ENCODE measurements around the gene LIMA1.

LIMA1 gene

GRCh38 chr12:50214018-50214417, 69.3 kb downstream of the LIMA1 start:
- no peak for DNase-seq

DNA sequence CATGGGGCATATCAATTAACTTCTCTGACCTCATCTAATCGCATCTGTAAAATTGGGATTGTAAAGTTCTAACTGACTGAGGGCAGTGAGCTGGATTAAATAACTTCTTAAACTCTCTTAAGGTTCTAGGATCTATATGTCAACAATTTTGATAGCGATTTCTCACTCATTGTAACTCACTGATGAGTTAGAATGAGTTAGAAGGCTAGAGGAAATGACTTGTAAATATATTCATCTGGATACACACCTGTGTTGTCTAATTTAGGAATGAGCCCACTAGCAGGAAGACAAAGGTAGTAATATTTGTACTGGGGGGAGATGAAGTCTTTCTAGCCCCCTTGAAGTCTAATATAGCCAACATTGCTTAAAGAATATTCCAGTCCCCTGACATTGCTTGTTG, 69.9 kb downstream of the LIMA1 start:
- DNase-seq: no peak

DNA sequence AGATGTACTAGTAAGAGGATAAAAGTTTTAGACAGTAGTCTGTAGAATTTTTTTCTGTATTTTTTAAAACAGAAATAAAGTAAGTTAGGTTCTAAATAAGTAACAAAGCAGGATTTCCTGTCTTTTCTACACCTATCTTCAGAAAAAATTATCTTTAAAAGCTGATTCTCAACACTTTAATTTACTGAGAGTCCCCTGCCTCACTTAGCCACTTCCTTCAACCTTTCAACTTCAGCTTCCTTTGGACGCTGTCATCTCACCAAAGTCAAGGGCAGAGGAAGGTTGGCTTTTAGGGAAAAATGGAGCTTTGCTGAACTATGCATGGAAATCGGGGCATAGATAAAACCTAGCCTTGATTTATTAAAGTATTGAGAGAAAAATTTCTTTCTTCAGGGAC, 71.3 kb downstream of the LIMA1 start:
- no peak for DNase-seq

DNA sequence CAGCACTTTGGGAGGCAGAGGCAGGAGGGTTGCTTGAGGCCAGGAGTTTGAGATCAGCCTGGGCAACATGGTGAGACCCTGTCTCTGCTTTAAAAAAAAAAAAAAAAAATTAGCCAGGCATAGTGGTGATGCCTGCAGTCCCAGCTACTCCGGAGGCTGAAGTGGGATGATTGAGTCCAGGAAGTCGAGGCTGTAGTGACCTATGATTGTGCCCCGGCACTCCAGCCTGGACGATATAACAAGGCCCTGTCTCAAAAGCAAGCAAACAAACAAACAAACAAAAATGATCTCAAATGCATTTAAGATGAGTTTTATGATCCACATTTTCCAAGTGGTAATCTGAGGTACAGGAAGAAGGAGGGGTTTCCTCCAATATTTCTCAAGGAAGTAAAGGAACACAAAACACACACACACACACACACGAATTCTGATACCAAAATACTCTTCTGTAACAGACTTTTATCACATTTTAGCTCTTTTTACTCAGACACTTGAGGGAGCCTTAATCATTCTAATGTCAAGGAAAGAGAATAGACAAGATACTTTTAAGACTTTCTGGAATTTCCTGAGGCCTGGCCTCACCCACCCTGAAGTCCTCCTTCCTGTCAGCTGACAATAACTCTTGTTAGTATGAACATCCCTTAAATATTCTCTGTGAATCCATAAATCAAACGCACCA, 71.8 kb downstream of the LIMA1 start:
- DNase-seq: no peak

- DNase-seq: no peak
These were observed 75.9 kb downstream of the LIMA1 start for GRCh38 chr12:50207424-50207823.

GRCh38 chr12:50205648-50206047, 77.7 kb downstream of the LIMA1 start:
- no peak for DNase-seq

DNA sequence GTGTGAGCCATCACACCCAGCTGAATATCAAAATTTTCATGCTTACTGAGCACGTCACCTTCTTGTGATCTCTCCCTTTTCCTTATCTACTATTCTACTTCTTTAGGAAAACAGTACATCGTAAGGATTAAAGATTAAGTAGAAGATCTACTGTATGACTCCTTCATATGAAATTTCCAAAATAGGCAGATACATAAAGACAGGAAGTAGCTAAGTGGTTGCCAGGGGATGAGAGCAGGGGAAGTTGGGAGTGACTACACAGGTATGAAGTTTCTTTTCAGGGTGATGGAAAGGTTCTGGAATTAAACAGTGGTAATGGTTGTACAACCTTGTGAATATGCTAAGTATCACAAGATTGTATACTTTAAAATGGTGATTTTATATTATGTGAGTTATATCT, 79.6 kb downstream of the LIMA1 start:
- DNase-seq: no peak

- no peak for DNase-seq
These were observed 81.3 kb downstream of the LIMA1 start for GRCh38 chr12:50201987-50202521.

GRCh38 chr12:50200552-50201273, 82.6 kb downstream of the LIMA1 start:
- DNase-seq: no peak

GRCh38 chr12:50198829-50199228, 84.5 kb downstream of the LIMA1 start:
- no peak for DNase-seq

- no peak for DNase-seq
These were observed 86.0 kb downstream of the LIMA1 start for GRCh38 chr12:50197297-50197727.

- DNase-seq: no peak
These were observed 86.8 kb downstream of the LIMA1 start for GRCh38 chr12:50196537-50196936.

GRCh38 chr12:50195832-50196231, 87.5 kb downstream of the LIMA1 start:
- no peak for DNase-seq

DNA sequence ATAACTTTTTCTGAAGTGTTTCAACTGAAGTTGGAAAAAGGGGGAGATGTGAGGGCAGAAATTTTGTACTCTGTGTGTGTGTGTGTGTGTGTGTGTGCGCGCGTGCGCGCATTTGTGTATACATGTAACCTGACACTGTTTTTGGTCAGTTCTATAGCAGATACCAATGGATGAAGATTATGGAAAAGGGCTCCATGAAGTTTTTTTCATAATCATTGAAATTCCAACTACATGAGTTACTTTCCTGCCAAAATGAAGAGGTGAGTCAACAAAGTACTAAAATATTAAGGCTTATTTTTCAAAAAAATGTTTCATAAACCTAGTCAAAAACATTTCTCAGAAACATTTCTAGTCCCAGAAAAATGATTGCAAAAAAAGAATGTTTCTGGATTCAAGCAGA, 90.4 kb downstream of the LIMA1 start:
- DNase-seq: no peak

DNA sequence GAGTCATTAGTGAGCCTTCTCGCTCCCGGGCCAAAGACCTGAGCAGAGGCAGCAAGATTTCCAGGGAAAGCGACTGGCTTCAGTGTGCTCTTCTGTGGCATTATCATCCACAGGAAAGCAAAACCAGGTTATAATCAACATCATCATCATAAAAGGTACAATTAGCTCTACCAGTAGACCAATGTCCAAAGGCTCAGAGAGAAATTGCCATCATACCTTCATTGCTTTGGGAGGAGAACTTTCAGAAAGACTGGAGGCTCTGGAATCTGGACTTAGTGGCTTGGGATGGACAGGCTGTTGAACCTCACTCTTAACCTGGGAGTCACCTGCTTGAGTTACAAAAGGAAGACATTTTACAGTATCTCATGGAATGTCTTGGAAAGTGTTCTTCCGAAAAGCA, 91.1 kb downstream of the LIMA1 start:
- no peak for DNase-seq

GRCh38 chr12:50190859-50191258, 92.5 kb downstream of the LIMA1 start:
- DNase-seq: no peak

DNA sequence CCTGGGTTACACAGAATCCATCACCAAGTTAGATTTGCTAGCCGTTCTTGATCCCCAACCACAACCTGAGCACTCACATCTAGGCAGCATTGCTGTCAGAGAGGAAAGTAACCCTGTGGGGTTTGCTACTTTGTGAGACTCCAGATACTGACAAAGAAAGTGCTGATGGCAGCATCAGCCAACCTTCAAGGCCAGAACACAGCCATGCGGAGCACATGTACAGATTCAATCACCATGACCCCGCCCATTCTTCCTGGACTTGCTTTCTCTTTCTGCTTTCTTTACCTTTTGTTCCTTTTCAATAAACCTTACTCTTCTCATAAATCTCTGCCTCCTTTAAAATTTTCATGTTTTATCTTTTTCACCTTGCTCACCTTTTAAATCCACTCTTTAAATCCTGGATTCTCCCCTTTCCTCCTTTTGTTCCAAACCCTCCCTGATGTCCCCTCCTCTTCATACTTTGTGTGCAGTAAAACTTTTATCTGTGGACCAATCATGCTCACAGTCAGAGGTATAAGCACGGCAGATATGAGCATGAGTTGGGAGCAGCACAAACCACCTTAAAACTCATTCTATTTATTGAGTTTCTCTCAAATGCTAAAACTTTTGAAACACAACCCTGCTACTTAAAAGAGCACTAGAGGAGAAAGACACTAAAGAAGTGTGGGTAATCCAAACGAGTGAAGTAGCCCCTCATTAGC, 94.3 kb downstream of the LIMA1 start:
- DNase-seq: no peak

DNA sequence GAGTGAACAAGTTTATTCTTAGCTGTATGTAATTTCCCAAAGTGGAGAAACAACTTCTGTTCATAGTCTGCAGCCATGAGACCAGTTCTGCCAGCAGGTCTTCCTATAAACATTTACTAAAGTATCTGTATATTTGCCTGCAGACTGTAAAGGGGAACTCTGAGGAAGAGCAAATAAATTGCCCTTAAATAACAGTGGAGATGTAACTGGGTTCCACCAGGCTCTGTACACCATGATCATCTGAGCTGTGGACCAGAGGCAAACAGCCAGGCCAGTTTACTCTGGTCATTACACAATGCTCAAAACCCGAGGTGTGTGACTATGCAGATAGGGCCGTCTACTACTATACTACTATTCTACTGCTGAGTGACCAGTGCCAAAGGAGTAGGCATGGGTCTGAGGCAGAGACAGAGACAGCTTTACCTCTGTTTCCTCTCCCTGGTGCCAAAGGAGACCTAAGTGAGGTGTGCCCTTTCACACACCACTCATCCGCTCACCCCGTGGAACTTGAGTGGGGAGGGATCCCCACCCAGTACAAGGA, 95.0 kb downstream of the LIMA1 start:
- no peak for DNase-seq

DNA sequence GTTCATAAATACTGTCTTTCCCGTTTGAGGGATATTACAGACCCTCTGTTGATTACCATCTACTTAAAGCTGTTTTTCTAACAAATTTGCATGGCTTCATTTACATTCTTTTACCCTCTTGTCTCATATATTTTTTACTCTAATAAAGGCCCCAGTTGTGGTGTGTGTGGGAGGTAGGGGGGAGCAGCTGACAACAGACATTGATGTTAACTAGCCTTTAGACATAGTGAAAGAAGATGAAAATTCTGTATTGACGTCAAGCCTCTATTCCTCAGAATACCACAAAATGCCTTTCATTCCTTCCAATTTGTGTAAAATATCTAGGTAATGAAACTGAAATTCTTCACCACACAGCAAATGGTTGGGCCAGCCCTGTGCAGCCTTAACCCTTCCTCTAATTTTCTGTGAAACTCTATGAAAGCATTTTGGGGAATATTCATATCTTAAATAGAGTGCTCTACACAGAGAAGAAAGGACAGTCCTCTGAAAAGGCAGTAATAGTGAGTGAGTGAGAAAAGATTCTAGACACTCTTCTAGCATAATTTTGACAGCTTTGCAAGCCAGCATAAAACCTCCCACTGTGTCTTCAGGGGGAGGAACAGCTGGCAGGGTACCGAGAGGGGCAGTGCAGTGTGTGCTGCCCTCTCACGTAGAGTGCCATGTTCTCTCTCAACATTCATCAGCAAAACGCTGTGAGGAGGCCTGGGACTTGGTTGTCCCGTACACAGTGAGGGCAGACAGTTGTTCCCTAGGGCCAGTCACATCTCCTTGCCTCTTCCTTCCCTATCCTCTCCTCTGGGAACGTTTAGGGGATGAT, 96.0 kb downstream of the LIMA1 start:
- no peak for DNase-seq

GRCh38 chr12:50186681-50187080, 96.6 kb downstream of the LIMA1 start:
- DNase-seq: no peak

DNA sequence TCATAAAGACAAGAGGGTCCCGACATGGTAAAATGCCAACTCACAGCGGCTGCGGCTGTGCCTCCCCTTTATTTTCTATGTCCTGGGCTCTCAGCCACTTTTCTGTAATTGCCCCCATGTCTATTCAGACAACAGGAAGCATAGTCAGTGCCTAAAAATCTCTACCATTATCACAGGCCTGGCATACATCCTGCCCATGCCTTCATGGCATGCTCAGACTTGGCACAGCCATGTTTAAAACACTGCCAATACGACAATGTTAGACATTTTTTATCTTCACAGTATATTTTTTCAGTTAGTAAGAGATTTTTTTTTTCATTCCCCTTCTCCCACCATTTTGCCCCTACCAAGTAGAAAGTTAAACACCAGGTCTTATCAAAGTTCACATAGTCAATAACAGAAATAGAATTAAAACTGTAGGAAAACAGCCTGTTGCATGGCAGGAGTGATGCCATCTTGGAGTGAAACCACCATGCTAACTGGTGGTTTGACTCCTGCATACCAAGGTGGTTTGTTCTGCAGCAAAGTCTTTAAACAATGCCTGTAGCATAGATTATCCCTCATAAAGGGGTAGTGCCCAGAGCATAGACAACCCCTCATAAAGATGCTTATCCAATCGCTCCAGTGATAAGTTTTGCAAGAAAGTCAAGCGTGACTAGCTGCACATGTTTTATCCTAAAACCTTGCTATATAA, 97.2 kb downstream of the LIMA1 start:
- no peak for DNase-seq

- DNase-seq: no peak
These were observed 97.9 kb downstream of the LIMA1 start for GRCh38 chr12:50185301-50185895.

Data from MV-4-11 (cell line).